OCI-LY3 (cell line): ENCODE data around the gene DPEP2.

ENCODE experiments used
- CTCF ChIP-seq: fragments of 200-600, 300-600 bp; sonication (generic); IDR thresholded peaks from 2 replicates; pipeline ENCODE4 v1.5.1; 2014; ENCODE audit warnings: antibody characterized with exemption, low read length, low read depth
- EZH2phosphoT487 ChIP-seq: fragments of 200-600 bp; shearing (Covaris generic); IDR thresholded peaks from 2 replicates; pipeline ENCODE4 v1.6.1; 2018; ENCODE audit warnings: antibody characterized with exemption, mixed run types, low read depth

- no peak for TF ChIP-seq CTCF
- TF ChIP-seq EZH2phosphoT487 = no peak
Observed at GRCh38 chr16:67953641-67954375, 45.5 kb downstream of the DPEP2 start.
